Prostate gland (tissue), 2 donors: Measurements from ENCODE around the gene FAM222A. TPM values are rescaled to one million over a fixed set of nuclear protein-coding genes. Genes with fewer than 3 reads are reported as not detected.

ENCODE experiments used
- DNase-seq: peaks from one replicate; pipeline ENCODE4 v3.0.0-alpha.2; 2019; ENCODE audit warnings: low spot score
- H3K27ac ChIP-seq, 2 donors: fragments of 200-600 bp; sonication (generic); 2 replicates each; pipeline ENCODE4 v1.5.1; 2017 to 2019
- H3K27me3 ChIP-seq: fragments of 200-600 bp; sonication (generic); replicated peaks from 2 replicates; pipeline ENCODE4 v1.5.1; 2019; ENCODE audit not compliant: insufficient read depth
- H3K36me3 ChIP-seq, 2 donors: fragments of 200-600 bp; sonication (generic); 1 replicate in 1 of 2; 2 replicates in 1 of 2; pipeline versions ENCODE4 v1.5.1 to v1.8.1; 2017 to 2019
- H3K4me1 ChIP-seq: fragments of 200-600 bp; sonication (generic); replicated peaks from 2 replicates; pipeline ENCODE4 v1.5.1; 2019
- H3K4me3 ChIP-seq, 2 donors: fragments of 200-600 bp; sonication (generic); 2 replicates each; pipeline ENCODE4 v1.5.1; 2017 to 2019
- H3K9me3 ChIP-seq: fragments of 200-600 bp; sonication (generic); 2 replicates; pipeline ENCODE4 v1.5.1; 2017
- POLR2A ChIP-seq: fragments of 450-650 bp; IDR thresholded peaks from one replicate; pipeline ENCODE4 v1.6.1; 2016; ENCODE audit warnings: antibody characterized with exemption, mild to moderate bottlenecking
- POLR2AphosphoS5 ChIP-seq: sonication (generic); formaldehyde crosslinking; IDR thresholded peaks from one replicate; pipeline ENCODE4 v1.6.1; 2017; ENCODE audit warnings: antibody characterized with exemption
- WGBS: methylation state at CpG from one replicate; pipeline ENCODE4 v1.1.5; 2018; 5-methylcytosine and 5-hydroxymethylcytosine counted together
- intact Hi-C: fragments of 100-400 bp; cut with DNase I; formaldehyde crosslinking; loops from one replicate; pipeline ENCODE4 v1.14.2; 2022
- total RNA-seq, 2 donors: library from RNA; depleted of rRNA; stranded (reverse); fragments of >200 nt; gene quantifications; one replicate each; pipeline ENCODE4 v1.1.0, GENCODE V29; 2016
- TF ChIP-seq, protein P1 (sequence below), 4 experiments: fragments of 200-600 bp in 2 of 4; fragments of 450-650 bp in 2 of 4; sonication (generic) in 2 of 4; IDR thresholded peaks; 1 replicate in 3 of 4; 2 replicates in 1 of 4; pipeline ENCODE4 v1.5.1; 2016 to 2019; ENCODE audit warnings: antibody characterized with exemption in 4 of 4, mild to moderate bottlenecking in 2 of 4, moderate library complexity in 2 of 4

Gene FAM222A
- total RNA-seq, 2 donors from 2014 or later, result 2.0 to 52.3 TPM

DNA sequence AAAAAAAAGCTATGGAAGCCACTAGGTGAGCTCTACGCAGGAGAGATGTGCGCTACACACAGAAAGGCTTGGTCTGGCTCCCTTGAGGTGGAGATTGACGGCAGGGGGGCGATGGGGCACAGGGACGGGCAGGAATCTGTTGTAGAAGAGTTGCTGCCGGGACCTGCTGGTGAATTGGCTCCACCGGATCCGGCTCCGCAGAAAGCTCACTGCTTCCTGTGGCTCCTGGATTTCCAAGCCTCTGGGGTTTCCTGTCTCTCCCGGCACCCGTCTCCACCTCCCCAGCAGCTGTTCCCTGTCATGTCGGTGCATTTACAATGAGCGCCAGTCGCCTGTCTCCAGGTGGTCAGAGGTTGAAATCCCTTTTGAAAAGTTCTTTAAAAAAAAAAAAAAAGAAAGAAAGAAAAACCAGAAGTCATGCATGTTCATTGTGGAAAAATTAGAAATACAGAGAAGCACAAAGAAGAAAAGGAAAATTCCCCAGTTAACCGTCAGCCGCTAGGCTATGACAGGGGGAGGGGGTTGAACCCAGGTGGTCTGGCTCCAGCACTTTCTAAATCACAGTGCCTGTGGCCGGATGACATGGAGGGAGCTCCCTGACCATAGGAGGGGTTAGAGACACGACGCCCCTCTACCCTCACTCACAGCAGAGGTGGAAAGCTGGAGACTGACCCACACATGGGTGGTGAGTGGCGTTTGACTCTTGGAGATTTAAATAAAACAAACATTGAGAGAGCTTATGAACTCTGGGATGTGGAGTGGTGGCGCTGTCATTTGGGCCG, 20.8 kb downstream of the FAM222A start:
- TF ChIP-seq, protein P1, sequence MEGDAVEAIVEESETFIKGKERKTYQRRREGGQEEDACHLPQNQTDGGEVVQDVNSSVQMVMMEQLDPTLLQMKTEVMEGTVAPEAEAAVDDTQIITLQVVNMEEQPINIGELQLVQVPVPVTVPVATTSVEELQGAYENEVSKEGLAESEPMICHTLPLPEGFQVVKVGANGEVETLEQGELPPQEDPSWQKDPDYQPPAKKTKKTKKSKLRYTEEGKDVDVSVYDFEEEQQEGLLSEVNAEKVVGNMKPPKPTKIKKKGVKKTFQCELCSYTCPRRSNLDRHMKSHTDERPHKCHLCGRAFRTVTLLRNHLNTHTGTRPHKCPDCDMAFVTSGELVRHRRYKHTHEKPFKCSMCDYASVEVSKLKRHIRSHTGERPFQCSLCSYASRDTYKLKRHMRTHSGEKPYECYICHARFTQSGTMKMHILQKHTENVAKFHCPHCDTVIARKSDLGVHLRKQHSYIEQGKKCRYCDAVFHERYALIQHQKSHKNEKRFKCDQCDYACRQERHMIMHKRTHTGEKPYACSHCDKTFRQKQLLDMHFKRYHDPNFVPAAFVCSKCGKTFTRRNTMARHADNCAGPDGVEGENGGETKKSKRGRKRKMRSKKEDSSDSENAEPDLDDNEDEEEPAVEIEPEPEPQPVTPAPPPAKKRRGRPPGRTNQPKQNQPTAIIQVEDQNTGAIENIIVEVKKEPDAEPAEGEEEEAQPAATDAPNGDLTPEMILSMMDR (IDR thresholded peaks at IDR 0.05), result no peak
- TF ChIP-seq POLR2A, result no peak
- TF ChIP-seq POLR2AphosphoS5, result no peak
- no peaks in the 10 kb centered on the region for H3K9me3 ChIP-seq
- no peaks in the 10 kb centered on the region for H3K36me3 ChIP-seq
- DNase-seq, result no peak
- WGBS, result 20% methylated on average over 22 of the region's 22 CpGs
- no peaks in the 10 kb centered on the region for H3K4me1 ChIP-seq
- H3K4me3 ChIP-seq, result no peak overlapping the region
- intact Hi-C loops, result no loop called here
- no peak overlapping the region for H3K27ac ChIP-seq
- H3K27me3 ChIP-seq, result no peaks in the 10 kb centered on the region

DNA sequence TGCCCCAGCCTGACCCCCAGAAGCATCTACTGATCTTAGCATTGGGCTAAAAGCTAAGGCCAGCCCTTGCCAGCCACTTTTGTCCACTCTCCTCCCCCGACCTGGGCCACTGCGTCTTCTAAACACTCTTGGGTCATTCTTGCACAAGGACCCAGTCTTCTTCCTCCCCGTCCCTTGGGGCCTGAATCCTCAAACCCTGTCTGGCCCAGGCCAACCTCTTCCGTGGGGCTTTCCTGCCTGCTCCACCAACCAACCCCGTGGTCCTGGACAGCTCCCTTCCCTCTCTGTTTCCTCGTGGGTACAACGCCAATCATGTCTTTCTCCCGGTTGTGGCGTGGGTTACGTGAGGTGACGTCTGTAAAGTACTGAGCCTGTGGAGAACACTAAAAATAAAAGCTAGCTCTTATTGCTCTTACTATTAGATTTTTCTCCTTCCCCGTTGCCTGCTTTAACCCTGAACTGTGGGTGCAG, 21.5 kb downstream of the FAM222A start:
- 74% methylated on average over 12 of the region's 12 CpGs for WGBS
- no peaks in the 10 kb centered on the region for H3K9me3 ChIP-seq
- H3K27me3 ChIP-seq, result no peaks in the 10 kb centered on the region
- no peak overlapping the region for H3K27ac ChIP-seq
- DNase-seq, result no peak
- H3K36me3 ChIP-seq, result no peaks in the 10 kb centered on the region
- no peak overlapping the region for H3K4me3 ChIP-seq
- no peak for TF ChIP-seq POLR2A
- TF ChIP-seq POLR2AphosphoS5, result no peak
- TF ChIP-seq, protein P1 (IDR thresholded peaks at IDR 0.05), result no peak
- no peaks in the 10 kb centered on the region for H3K4me1 ChIP-seq
- intact Hi-C loops, result no loop called here

DNA sequence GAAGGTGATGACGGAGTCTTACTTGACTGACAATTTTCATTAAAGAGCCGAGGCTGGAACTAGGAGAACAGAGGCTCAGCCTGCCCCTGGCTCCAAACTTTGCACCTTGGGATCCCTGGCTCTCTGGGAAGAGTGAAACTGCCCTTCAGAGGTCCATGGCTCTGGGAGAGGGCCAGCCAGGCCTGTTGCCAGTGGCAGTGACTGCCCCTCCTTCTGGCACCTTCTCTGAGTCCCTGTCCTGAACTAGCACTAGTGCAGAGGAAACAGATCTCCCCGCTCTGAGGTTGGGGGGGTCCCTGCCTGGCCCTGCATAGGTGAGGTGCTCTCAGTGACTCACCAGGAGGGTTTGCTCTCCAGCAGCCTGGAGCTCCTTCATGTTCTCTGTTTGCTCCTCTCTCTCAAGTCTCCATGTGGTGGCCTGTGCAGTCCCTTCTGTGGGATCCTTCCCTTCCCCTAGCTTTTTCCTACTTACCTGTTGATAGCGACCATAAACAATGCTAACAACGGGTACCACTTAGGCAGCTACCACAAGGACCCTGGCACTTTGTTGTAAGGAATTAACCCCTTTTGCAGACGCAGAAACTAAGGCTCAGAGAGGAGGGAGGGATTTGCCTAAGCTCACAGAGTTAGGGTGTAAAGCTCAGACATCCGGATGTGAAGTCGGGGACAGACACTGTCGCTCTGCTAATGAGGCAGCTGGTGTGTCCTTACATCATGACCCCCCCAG, 22.4 kb downstream of the FAM222A start:
- H3K27me3 ChIP-seq, result no peaks in the 10 kb centered on the region

DNA sequence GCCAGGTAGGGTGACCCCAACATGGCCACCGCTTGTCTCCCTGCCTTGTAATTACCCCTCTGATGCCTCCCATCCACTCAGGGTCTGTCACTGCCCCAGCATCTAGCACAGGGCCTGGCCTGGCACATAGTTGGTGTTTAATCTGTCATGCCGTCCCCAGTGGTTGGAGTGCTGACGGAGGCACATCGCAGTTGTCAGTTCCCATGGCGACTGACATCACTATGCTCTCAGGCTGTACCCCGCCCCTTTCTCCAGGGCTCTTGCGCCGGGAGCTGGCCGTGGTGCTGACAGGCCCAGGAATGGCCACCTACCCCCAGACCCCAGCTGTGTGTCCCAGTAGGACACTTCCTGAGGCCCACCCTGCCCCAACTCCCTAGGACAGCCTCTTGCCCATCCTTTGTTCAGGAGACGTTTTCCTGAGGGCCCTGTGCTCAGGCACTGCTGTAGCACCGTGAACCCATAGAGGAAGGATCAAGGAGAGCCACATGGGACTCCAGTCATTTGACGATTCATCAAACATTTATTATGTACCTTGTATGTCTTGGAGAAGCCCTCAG, 23.0 kb downstream of the FAM222A start:
- no peak for DNase-seq
- H3K27me3 ChIP-seq, result no peaks in the 10 kb centered on the region
- H3K27ac ChIP-seq, result no peak overlapping the region
- WGBS, result 35% methylated on average over 12 of the region's 12 CpGs
- H3K4me1 ChIP-seq, result no peaks in the 10 kb centered on the region
- H3K4me3 ChIP-seq, result no peak overlapping the region
- TF ChIP-seq, protein P1 (IDR thresholded peaks at IDR 0.05), result no peak
- TF ChIP-seq POLR2AphosphoS5, result no peak
- H3K9me3 ChIP-seq, result no peaks in the 10 kb centered on the region
- intact Hi-C loops, result no loop called here
- no peaks in the 10 kb centered on the region for H3K36me3 ChIP-seq

More for the DNA sequence above, 22.4 kb downstream of the FAM222A start:
- TF ChIP-seq POLR2AphosphoS5 (no peak), POLR2A (no peak)
- TF ChIP-seq, protein P1 (IDR thresholded peaks at IDR 0.05), result no peak
- DNase-seq, result no peak
- Histone ChIP-seq H3K27ac (no peak overlapping the region), H3K4me1 (no peaks in the 10 kb centered on the region), H3K4me3 (no peak overlapping the region), H3K9me3 (no peaks in the 10 kb centered on the region), H3K36me3 (no peaks in the 10 kb centered on the region)
- WGBS, result 76% methylated on average over 9 of the region's 9 CpGs
- intact Hi-C loops, result no loop called here
